ENCODE measurements around the gene KLF5. TPM values are rescaled to one million over a fixed set of nuclear protein-coding genes. Genes with fewer than 3 reads are reported as not detected.

Gene KLF5
- total RNA-seq, 1 donor from 2014 or later = 2.4 TPM

- TF ChIP-seq, protein P1, sequence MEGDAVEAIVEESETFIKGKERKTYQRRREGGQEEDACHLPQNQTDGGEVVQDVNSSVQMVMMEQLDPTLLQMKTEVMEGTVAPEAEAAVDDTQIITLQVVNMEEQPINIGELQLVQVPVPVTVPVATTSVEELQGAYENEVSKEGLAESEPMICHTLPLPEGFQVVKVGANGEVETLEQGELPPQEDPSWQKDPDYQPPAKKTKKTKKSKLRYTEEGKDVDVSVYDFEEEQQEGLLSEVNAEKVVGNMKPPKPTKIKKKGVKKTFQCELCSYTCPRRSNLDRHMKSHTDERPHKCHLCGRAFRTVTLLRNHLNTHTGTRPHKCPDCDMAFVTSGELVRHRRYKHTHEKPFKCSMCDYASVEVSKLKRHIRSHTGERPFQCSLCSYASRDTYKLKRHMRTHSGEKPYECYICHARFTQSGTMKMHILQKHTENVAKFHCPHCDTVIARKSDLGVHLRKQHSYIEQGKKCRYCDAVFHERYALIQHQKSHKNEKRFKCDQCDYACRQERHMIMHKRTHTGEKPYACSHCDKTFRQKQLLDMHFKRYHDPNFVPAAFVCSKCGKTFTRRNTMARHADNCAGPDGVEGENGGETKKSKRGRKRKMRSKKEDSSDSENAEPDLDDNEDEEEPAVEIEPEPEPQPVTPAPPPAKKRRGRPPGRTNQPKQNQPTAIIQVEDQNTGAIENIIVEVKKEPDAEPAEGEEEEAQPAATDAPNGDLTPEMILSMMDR (IDR thresholded peaks at IDR 0.05; ENCODE audit: unreplicated experiment) = no peak
- Mint-ChIP-seq H3K9me3 (ENCODE audit: unreplicated experiment) (no peaks in the 10 kb centered on the region), H3K27me3 (ENCODE audit: unreplicated experiment) (peaks cover 8% of the 10 kb centered on the region), H3K4me3 (ENCODE audit: unreplicated experiment) (no peak overlapping the region), H3K27ac (ENCODE audit: unreplicated experiment) (no peak overlapping the region), H3K4me1 (ENCODE audit: unreplicated experiment) (peaks cover 7% of the 10 kb centered on the region), H3K36me3 (ENCODE audit: low read depth, unreplicated experiment) (peaks cover 3% of the 10 kb centered on the region)
- DNase-seq (ENCODE audit: low spot score) = no peak
These were observed 3.1 kb downstream of the KLF5 start for GRCh38 chr13:73061876-73062275.

DNA sequence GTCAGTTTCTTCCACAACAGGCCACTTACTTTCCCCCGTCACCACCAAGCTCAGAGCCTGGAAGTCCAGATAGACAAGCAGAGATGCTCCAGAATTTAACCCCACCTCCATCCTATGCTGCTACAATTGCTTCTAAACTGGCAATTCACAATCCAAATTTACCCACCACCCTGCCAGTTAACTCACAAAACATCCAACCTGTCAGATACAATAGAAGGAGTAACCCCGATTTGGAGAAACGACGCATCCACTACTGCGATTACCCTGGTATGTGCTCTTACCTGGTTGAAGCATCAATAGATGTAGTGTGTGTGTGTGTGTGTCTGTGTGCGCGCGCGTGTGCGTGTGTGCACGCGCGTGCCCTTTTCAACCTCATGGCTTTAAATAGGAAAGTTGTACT, 3.7 kb downstream of the KLF5 start:
- H3K27ac Mint-ChIP-seq (ENCODE audit: unreplicated experiment) = no peak overlapping the region
- DNase-seq (ENCODE audit: low spot score) = no peak
- peaks cover 7% of the 10 kb centered on the region for H3K4me1 Mint-ChIP-seq (ENCODE audit: unreplicated experiment)
- H3K27me3 Mint-ChIP-seq (ENCODE audit: unreplicated experiment) = peaks cover 8% of the 10 kb centered on the region
- peaks cover 3% of the 10 kb centered on the region for H3K36me3 Mint-ChIP-seq (ENCODE audit: low read depth, unreplicated experiment)
- TF ChIP-seq, protein P1 (IDR thresholded peaks at IDR 0.05; ENCODE audit: unreplicated experiment) = no peak
- no peaks in the 10 kb centered on the region for H3K9me3 Mint-ChIP-seq (ENCODE audit: unreplicated experiment)
- no peak overlapping the region for H3K4me3 Mint-ChIP-seq (ENCODE audit: unreplicated experiment)

DNA sequence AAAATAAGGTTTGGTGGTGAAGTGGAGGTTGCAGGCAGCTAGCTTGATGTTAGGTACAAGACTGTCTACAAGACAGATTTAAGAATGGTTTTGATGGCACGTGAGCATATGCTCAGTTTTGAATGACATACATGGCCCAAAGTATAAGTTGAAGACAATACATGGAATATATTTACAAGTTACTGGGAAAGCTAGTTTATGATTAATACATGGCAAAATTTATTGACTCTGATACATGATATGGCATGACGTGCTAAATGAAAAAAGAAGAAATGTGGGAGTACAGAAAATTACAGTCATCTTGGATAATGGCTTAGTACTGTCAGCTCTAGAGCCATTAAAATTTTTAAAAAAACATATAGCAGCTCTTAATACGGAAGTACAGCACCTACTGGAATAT, 4.4 kb downstream of the KLF5 start:
- Mint-ChIP-seq H3K4me3 (ENCODE audit: unreplicated experiment) (no peak overlapping the region), H3K27ac (ENCODE audit: unreplicated experiment) (no peak overlapping the region), H3K4me1 (ENCODE audit: unreplicated experiment) (peaks cover 7% of the 10 kb centered on the region), H3K9me3 (ENCODE audit: unreplicated experiment) (no peaks in the 10 kb centered on the region), H3K27me3 (ENCODE audit: unreplicated experiment) (peaks cover 5% of the 10 kb centered on the region), H3K36me3 (ENCODE audit: low read depth, unreplicated experiment) (peaks cover 1% of the 10 kb centered on the region)
- DNase-seq (ENCODE audit: low spot score) = no peak
- TF ChIP-seq, protein P1 (IDR thresholded peaks at IDR 0.05; ENCODE audit: unreplicated experiment) = no peak

DNA sequence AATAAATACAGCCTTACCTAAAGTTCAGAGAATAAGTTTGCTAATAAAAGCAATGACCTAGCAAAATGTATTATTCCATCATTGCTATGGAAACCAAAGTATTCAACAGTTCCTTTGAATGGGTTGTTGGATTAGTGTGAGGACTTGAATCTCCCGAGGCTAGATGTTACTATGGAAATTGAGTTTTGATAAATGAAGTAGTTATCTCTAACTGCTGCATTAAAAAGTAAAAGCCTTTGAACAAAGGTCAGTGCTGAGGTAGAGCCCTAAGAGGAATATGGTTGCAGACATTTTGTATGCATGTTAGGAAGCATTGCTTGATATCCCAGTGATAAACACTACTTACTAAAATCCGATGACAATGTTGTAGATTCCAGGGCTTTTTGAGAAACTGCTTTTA, 6.2 kb downstream of the KLF5 start:
- no peaks in the 10 kb centered on the region for H3K36me3 Mint-ChIP-seq (ENCODE audit: low read depth, unreplicated experiment)
- peaks cover 6% of the 10 kb centered on the region for H3K4me1 Mint-ChIP-seq (ENCODE audit: unreplicated experiment)
- H3K27ac Mint-ChIP-seq (ENCODE audit: unreplicated experiment) = no peak overlapping the region
- TF ChIP-seq, protein P1 (IDR thresholded peaks at IDR 0.05; ENCODE audit: unreplicated experiment) = no peak
- H3K9me3 Mint-ChIP-seq (ENCODE audit: unreplicated experiment) = no peaks in the 10 kb centered on the region
- H3K4me3 Mint-ChIP-seq (ENCODE audit: unreplicated experiment) = no peak overlapping the region
- H3K27me3 Mint-ChIP-seq (ENCODE audit: unreplicated experiment) = peaks cover 4% of the 10 kb centered on the region
- DNase-seq (ENCODE audit: low spot score) = no peak

DNA sequence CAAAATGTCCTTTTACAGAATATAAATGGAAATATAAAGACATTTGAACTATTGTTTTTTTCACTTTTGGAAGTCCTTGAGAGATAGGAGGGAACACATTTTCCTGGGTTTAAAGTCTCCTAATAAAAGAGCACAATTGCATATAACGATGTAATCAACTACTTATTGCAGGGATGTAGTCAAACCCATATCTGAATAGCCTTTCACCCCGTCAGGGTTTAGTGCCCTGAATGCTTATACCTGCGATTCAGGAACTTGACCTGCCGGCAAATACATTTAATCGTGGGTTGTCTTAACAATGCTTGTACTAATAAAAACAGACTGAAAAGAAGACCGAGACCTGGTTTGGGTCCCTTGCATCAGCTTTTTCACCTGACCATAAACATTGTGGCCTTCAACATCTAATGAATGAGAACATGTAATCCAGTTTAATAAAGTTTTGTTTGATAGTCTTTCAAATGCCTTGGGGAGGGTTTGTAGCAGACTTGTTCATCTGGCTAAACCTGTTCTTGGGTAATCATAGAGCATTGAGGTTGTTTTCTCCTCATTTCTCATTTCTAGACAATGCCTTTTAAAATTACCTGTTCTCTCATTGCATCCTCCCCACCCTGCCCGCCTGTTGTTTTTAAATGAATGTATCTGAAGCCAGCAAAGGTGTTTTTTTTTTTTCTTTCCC, 7.0 kb downstream of the KLF5 start:
- TF ChIP-seq, protein P1 (IDR thresholded peaks at IDR 0.05; ENCODE audit: unreplicated experiment) = no peak
- H3K27me3 Mint-ChIP-seq (ENCODE audit: unreplicated experiment) = peaks cover 5% of the 10 kb centered on the region
- no peaks in the 10 kb centered on the region for H3K9me3 Mint-ChIP-seq (ENCODE audit: unreplicated experiment)
- no peaks in the 10 kb centered on the region for H3K4me1 Mint-ChIP-seq (ENCODE audit: unreplicated experiment)
- no peak for DNase-seq (ENCODE audit: low spot score)
- no peak overlapping the region for H3K27ac Mint-ChIP-seq (ENCODE audit: unreplicated experiment)
- H3K4me3 Mint-ChIP-seq (ENCODE audit: unreplicated experiment) = no peak overlapping the region
- no peaks in the 10 kb centered on the region for H3K36me3 Mint-ChIP-seq (ENCODE audit: low read depth, unreplicated experiment)
